Liver (tissue), 9 donors: Measurements from ENCODE around the gene FAM199X. TPM values are rescaled to one million over a fixed set of nuclear protein-coding genes. Genes with fewer than 3 reads are reported as not detected.

ENCODE experiments used
- DNase-seq: peaks from one replicate; pipeline ENCODE4 v3.0.0-alpha.2; 2017; ENCODE audit warnings: low spot score
- H3K27ac ChIP-seq, 2 donors: one replicate each; pipeline ENCODE4 v1.7.0; 2013; ENCODE audit warnings: inconsistent platforms in 2 of 2, low read length in 2 of 2, control low read depth in 1 of 2, low read depth in 1 of 2, mild to moderate bottlenecking in 1 of 2
- H3K27me3 ChIP-seq, 4 donors: one replicate each; pipeline versions ENCODE4 v1.6.1 to v1.7.0; 2013; ENCODE audit warnings: low read length in 3 of 4, inconsistent platforms in 1 of 4, mild to moderate bottlenecking in 1 of 4, moderate library complexity in 1 of 4; ENCODE audit not compliant: control insufficient read depth in 4 of 4, insufficient read depth in 4 of 4
- H3K36me3 ChIP-seq, 4 donors: one replicate each; pipeline versions ENCODE4 v1.6.1 to v1.7.0; 2013; ENCODE audit warnings: low read length in 3 of 4, mild to moderate bottlenecking in 3 of 4, low read depth in 1 of 4, moderate library complexity in 1 of 4; ENCODE audit not compliant: control insufficient read depth in 4 of 4, insufficient read depth in 3 of 4
- H3K4me1 ChIP-seq, 4 donors: one replicate each; pipeline versions ENCODE4 v1.6.1 to v1.7.0; 2013; ENCODE audit warnings: low read length in 3 of 4, mild to moderate bottlenecking in 3 of 4, moderate library complexity in 1 of 4; ENCODE audit not compliant: control insufficient read depth in 4 of 4, insufficient read depth in 4 of 4
- H3K4me3 ChIP-seq, 3 donors: one replicate each; pipeline versions ENCODE4 v1.6.1 to v1.7.0; 2013; ENCODE audit warnings: low read length in 3 of 3, control low read depth in 1 of 3, low read depth in 1 of 3, mild to moderate bottlenecking in 1 of 3
- H3K9ac ChIP-seq, 2 donors: one replicate each; pipeline ENCODE4 v1.7.0; 2013; ENCODE audit warnings: low read length in 2 of 2, mild to moderate bottlenecking in 2 of 2, moderate library complexity in 2 of 2, control low read depth in 1 of 2, low read depth in 1 of 2
- H3K9me3 ChIP-seq, 4 donors: one replicate each; pipeline versions ENCODE4 v1.6.1 to v1.7.0; 2013; ENCODE audit warnings: low read length in 3 of 4; ENCODE audit not compliant: control insufficient read depth in 4 of 4
- ATF3 ChIP-seq: IDR thresholded peaks from 2 replicates; pipeline ENCODE4 v1.6.1; 2016; ENCODE audit warnings: antibody characterized with exemption
- CTCF ChIP-seq: fragments of 150-350 bp; IDR thresholded peaks from 2 replicates; pipeline ENCODE4 v1.5.1; 2017; ENCODE audit warnings: improper control_type of control experiment, low read depth, low read length; ENCODE audit not compliant: missing input control
- EGR1 ChIP-seq, 2 donors: IDR thresholded peaks; 2 replicates each; pipeline ENCODE4 v1.6.1; 2016 to 2018; ENCODE audit warnings: antibody characterized with exemption in 2 of 2, low read depth in 2 of 2
- FOXA1 ChIP-seq: IDR thresholded peaks from 2 replicates; pipeline ENCODE4 v1.6.1; 2016; ENCODE audit warnings: antibody characterized with exemption
- FOXA2 ChIP-seq: IDR thresholded peaks from 2 replicates; pipeline ENCODE4 v1.6.1; 2016; ENCODE audit warnings: antibody characterized with exemption
- GABPA ChIP-seq, 2 donors: IDR thresholded peaks in 1 of 2; conservative IDR thresholded peaks in 1 of 2; 2 replicates each; pipeline ENCODE4 v1.6.1; 2016; ENCODE audit warnings: antibody characterized with exemption in 2 of 2, mild to moderate bottlenecking in 1 of 2, moderate library complexity in 1 of 2
- HNF4A ChIP-seq, 2 donors: conservative IDR thresholded peaks; 2 replicates each; pipeline ENCODE4 v1.6.1; 2016; ENCODE audit warnings: antibody characterized with exemption in 2 of 2, mild to moderate bottlenecking in 2 of 2
- HNF4G ChIP-seq: IDR thresholded peaks from 2 replicates; pipeline ENCODE4 v1.6.1; 2016; ENCODE audit warnings: antibody characterized with exemption
- JUND ChIP-seq, 2 donors: IDR thresholded peaks; 2 replicates each; pipeline ENCODE4 v1.6.1; 2016; ENCODE audit warnings: antibody characterized with exemption in 2 of 2
- MAX ChIP-seq: IDR thresholded peaks from 2 replicates; pipeline ENCODE4 v1.6.1; 2016; ENCODE audit warnings: antibody characterized with exemption
- NR2F2 ChIP-seq: IDR thresholded peaks from 2 replicates; pipeline ENCODE4 v1.6.1; 2016; ENCODE audit warnings: antibody characterized with exemption
- RAD21 ChIP-seq, 2 donors: IDR thresholded peaks; 2 replicates each; pipeline ENCODE4 v1.6.1; 2016; ENCODE audit warnings: antibody characterized with exemption in 2 of 2, mild to moderate bottlenecking in 2 of 2
- REST ChIP-seq: IDR thresholded peaks from 2 replicates; pipeline ENCODE4 v1.6.1; 2016; ENCODE audit warnings: antibody characterized with exemption, mild to moderate bottlenecking
- RXRA ChIP-seq, 2 donors: IDR thresholded peaks; 2 replicates each; pipeline ENCODE4 v1.6.1; 2017 to 2018; ENCODE audit warnings: antibody characterized with exemption in 2 of 2, mild to moderate bottlenecking in 1 of 2
- SP1 ChIP-seq: IDR thresholded peaks from 2 replicates; pipeline ENCODE4 v1.6.1; 2018; ENCODE audit warnings: antibody characterized with exemption, mild to moderate bottlenecking
- TAF1 ChIP-seq: conservative IDR thresholded peaks from 2 replicates; pipeline ENCODE4 v1.6.1; 2016; ENCODE audit warnings: antibody characterized with exemption, mild to moderate bottlenecking
- YY1 ChIP-seq: IDR thresholded peaks from 2 replicates; pipeline ENCODE4 v1.6.1; 2016; ENCODE audit warnings: antibody characterized with exemption, mild to moderate bottlenecking
- ZBTB33 ChIP-seq: IDR thresholded peaks from 2 replicates; pipeline ENCODE4 v1.6.1; 2016; ENCODE audit warnings: antibody characterized with exemption
- WGBS: extraction: QIAGEN DNeasy Blood & Tissue Kit; methylation state at CpG from one replicate; pipeline ENCODE4 v1.1.7; 2013; 5-methylcytosine and 5-hydroxymethylcytosine counted together
- polyA plus RNA-seq, 2 donors: library from polyadenylated mRNA; stranded (reverse) in 1 of 2; unstranded in 1 of 2; fragments of 200-250 nt in 1 of 2; fragments of >200 nt in 1 of 2; fragmentation: Nextera tagmentation in 1 of 2; extraction: Ambion mirVana in 1 of 2; gene quantifications; one replicate each; pipeline versions ENCODE4 v1.2.1 to v1.2.3, GENCODE V29; 2013 to 2015
- total RNA-seq, 2 donors: library from RNA; depleted of rRNA; stranded (reverse); fragments of >200 nt; gene quantifications; one replicate each; pipeline ENCODE4 v1.2.3, GENCODE V29; 2014
- donor health status: healthy.
- donor health status: healthy.
- donor health status: healthy.
- donor health status: healthy.
- donor health status: healthy.

The FAM199X gene
- total and polyA plus RNA-seq, 4 donors, result 3.9 to 13.6 (median 7.9) TPM

- 84% methylated on average over 5 of the region's 5 CpGs for WGBS
Measured at GRCh38 chrX:104189837-104190236, 23.6 kb downstream of the FAM199X start.

More at GRCh38 chrX:104189837-104190236, 23.6 kb downstream of the FAM199X start:
- no peak for TF ChIP-seq TAF1
- TF ChIP-seq GABPA (IDR thresholded peaks at IDR 0.05 in 1 of 2, conservative IDR thresholded peaks at IDR 0.05 in 1 of 2), result no peak
- TF ChIP-seq YY1, result no peak
- TF ChIP-seq ZBTB33, result no peak
- TF ChIP-seq CTCF, result no peak
- no peak for TF ChIP-seq HNF4G
- no peak for TF ChIP-seq FOXA1
- no peak for TF ChIP-seq MAX
- no peak for TF ChIP-seq REST
- TF ChIP-seq RAD21 (IDR thresholded peaks at IDR 0.05), result no peak
- TF ChIP-seq JUND (IDR thresholded peaks at IDR 0.05), result no peak
- no peak for TF ChIP-seq FOXA2
- TF ChIP-seq ATF3, result no peak
- TF ChIP-seq EGR1 (IDR thresholded peaks at IDR 0.05; ENCODE audit: low read depth in 2 of 2), result no peak
- no peak for TF ChIP-seq SP1
- TF ChIP-seq HNF4A (conservative IDR thresholded peaks at IDR 0.05), result no peak
- TF ChIP-seq RXRA (IDR thresholded peaks at IDR 0.05), result no peak
- TF ChIP-seq NR2F2, result no peak
- Histone ChIP-seq H3K4me1 (no peaks in the 10 kb centered on the region), H3K4me3 (no peak overlapping the region), H3K36me3 (peaks cover 0 to 21% (median 11%) of the 10 kb centered on the region in 4 donors), H3K9me3 (no peaks in the 10 kb centered on the region), H3K27ac (no peak overlapping the region), H3K9ac (no peak overlapping the region), H3K27me3 (no peaks in the 10 kb centered on the region)
- no peak for DNase-seq
